GM12801 (cell line): ENCODE measurements around the gene MYOZ3.

Experiments used
- TF ChIP-seq, protein P1 (sequence below): IDR thresholded peaks from one replicate; pipeline ENCODE4 v1.5.1; 2011; ENCODE audit warnings: control low read depth; ENCODE audit not compliant: insufficient read length; ENCODE audit errors: extremely low read depth

MYOZ3 gene

DNA sequence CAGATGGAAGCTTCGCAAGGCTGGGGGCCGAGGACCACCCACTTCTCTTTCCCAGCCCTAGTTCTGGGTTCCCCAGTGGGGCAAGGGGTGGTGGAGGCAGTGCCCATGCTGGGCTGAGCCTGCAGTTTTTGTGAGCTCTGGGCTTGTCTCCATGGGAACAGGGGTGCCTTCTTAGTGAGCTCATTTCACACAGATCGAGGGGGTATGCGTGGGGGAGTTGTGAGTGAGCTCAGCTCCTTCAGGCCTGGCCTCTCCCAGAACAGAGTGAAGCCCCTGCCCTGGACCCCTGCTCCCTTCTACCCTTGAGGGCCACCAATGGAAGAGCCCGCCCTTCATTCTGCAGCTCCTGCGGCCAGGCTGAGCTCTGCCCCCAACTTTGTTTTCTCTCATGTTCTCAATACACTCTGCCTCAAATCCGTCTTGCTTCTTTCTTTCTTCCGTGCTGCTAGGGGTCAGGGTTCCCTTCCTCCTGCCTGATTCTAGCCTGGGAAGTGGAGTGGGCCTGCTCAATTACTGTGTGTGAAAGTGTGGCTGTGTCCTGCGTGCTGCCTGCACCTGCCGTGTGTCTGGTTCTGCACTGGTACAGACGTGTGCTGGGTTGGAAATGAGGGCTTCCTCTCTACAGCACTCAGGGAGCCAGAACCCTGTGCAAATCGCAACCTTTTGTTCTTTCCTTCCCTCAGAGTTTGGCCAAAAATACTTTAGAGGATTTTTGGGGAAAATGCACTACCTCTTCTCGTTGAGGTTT is 9.0 kb upstream of the MYOZ3 start:
- TF ChIP-seq, protein P1, sequence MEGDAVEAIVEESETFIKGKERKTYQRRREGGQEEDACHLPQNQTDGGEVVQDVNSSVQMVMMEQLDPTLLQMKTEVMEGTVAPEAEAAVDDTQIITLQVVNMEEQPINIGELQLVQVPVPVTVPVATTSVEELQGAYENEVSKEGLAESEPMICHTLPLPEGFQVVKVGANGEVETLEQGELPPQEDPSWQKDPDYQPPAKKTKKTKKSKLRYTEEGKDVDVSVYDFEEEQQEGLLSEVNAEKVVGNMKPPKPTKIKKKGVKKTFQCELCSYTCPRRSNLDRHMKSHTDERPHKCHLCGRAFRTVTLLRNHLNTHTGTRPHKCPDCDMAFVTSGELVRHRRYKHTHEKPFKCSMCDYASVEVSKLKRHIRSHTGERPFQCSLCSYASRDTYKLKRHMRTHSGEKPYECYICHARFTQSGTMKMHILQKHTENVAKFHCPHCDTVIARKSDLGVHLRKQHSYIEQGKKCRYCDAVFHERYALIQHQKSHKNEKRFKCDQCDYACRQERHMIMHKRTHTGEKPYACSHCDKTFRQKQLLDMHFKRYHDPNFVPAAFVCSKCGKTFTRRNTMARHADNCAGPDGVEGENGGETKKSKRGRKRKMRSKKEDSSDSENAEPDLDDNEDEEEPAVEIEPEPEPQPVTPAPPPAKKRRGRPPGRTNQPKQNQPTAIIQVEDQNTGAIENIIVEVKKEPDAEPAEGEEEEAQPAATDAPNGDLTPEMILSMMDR: no peak

DNA sequence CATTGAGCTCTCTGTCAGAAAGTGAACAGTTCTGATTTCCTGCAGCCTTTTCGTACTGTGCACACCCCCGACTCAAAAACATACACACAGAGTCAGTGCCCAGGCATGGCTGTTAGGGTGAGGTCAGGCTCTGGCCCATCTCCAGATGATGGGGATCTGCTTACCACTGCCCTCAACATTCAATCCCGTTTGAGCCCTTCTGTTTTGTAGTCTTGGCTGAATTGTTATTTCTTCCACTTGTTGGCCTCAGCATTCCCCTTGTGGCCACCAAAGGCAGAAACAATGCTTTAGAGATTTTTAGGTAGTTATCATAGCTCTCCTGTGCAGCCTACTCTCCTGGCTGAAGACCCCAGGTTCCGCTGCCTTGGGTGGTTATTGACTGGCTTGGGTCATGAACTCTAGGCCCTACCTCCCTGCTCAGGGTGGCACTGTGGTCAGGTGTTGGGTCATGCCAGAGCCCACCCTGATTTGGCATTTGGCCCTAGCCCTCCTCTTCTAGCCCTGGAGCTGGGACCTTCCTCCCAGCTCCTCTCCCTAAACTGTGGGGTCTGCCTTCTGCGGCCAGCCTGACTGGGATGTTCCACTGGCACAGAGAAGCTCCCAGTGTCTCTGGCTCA is 7.8 kb upstream of the MYOZ3 start:
- TF ChIP-seq, protein P1: no peak

DNA sequence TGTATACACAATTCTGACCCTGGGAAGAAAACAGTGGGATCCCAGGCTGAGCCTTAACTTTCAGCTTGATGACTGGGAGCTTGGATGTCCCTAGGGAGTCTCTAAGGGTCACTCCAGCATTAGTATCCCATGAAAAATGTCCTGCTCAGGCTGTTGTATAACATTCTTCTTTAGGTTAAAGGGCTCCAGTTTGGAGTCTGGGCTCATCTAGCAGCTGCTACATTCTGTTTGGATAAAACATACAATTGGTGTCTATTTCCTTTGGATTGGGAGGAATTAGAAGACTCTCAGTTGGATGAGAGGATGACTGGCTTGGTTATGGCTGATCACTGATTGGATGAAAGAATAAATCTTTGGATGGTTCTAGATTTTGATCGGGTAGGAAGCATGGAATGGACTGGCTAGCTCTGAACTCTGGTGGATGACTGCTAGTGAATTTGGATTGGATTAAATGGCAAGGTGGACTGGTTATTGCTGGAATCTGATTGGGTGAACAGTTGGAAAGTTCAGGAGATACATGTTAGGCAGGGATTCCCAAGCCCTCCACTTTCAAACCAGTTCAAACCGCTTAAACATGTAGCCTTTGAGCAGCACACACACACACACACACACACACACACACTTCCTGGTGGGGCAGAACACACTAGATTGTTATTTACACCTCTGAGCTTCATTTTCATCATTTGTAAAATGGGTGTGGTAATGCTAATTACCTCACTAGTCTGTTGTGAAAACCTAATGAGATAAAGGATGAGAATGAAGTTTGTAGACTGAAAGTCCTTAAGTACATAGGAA is 7.1 kb upstream of the MYOZ3 start:
- TF ChIP-seq, protein P1: no peak

DNA sequence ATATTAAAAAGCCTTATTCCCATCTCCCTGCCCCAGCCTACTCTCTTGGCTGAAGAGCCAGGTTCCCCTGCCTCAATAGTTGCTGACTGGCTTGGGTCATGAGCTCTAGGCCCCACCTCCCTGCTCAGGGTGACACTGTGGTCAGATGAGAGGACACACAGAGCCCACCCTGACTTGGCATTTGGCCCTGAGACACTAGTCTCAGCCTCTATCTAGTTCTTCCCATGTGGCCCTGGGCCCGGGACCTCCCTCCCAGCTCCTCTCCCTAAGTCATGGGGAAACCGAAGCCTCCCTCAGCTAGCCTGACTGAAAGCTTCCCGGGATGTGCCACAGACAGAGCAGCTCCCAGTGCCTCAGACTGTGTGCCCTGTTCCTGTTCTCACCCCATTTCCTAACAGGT is 5.8 kb upstream of the MYOZ3 start:
- TF ChIP-seq, protein P1: no peak

DNA sequence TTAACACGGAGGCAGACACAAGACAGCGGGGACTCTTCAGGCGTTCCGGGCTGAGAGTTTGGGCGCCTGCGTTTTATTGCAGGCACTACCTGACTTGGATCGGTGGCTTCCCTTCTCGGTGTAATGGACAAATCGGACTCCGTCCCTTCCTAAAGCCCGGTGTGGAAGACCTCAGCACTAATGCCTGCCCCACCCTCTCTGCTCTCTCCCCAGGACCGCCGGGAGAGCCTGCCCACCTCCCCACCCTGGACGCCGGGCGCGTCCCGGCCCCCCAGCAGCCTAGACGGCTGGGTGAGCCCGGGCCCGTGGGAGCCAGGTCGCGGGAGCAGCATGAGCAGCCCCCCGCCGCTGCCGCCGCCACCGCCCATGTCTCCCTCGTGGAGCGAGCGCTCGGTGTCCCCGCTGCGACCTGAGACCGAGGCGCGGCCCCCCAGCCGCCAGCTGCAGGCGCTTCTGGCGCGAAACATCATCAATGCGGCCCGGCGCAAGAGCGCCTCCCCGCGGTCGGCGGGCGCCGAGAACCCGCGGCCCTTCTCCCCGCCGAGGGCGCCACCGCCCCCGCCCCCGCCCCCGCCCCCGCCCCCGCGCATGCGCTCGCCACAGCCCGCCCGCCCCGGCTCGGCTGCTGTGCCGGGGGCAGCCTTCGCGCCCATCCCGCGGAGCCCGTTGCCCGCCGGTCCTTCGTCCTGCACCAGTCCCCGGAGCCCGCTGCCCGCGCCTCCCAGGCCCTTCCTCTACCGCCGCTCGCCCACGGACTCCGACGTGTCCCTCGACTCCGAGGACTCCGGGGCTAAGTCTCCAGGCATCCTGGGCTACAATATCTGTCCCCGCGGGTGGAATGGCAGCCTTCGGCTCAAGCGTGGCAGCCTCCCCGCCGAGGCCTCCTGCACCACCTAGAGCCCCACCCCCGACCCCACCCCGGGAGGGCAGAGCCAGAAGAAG is 4.6 kb upstream of the MYOZ3 start:
- TF ChIP-seq, protein P1: no peak

DNA sequence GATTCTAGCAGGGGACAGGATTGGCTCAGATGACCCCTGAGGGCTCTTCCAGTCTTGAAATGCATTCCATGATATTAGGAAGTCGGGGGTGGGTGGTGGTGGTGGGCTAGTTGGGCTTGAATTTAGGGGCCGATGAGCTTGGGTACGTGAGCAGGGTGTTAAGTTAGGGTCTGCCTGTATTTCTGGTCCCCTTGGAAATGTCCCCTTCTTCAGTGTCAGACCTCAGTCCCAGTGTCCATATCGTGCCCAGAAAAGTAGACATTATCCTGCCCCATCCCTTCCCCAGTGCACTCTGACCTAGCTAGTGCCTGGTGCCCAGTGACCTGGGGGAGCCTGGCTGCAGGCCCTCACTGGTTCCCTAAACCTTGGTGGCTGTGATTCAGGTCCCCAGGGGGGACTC is 2.9 kb upstream of the MYOZ3 start:
- TF ChIP-seq, protein P1: no peak

DNA sequence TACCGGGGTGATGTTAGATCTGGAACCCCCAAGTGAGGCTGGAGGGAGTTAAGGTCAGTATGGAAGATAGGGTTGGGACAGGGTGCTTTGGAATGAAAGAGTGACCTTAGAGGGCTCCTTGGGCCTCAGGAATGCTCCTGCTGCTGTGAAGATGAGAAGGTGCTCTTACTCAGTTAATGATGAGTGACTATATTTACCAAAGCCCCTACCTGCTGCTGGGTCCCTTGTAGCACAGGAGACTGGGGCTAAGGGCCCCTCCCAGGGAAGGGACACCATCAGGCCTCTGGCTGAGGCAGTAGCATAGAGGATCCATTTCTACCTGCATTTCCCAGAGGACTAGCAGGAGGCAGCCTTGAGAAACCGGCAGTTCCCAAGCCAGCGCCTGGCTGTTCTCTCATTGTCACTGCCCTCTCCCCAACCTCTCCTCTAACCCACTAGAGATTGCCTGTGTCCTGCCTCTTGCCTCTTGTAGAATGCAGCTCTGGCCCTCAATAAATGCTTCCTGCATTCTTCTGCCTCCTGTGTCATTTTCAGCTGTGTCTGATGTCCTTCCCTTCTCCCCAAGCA is 2.3 kb upstream of the MYOZ3 start:
- TF ChIP-seq, protein P1: no peak
